HG02870 (cell line): ENCODE measurements around the gene IFNE.
"Not testable (repeated sequence)": the region's sequence is repeated elsewhere in the genome, so short reads cannot be mapped to it uniquely, and the experiment has no call there.

ENCODE experiments used
- ATAC-seq: cut with Tn5 transposase; IDR thresholded peaks from one replicate; pipeline ENCODE4 v1.9.1; 2021; ENCODE audit warnings: mild to moderate bottlenecking, moderate library complexity; ENCODE audit not compliant: unreplicated experiment

IFNE gene

GRCh38 chr9:21499912-21500311 lies 17.8 kb upstream of the IFNE start:
- ATAC-seq, result no peak

DNA sequence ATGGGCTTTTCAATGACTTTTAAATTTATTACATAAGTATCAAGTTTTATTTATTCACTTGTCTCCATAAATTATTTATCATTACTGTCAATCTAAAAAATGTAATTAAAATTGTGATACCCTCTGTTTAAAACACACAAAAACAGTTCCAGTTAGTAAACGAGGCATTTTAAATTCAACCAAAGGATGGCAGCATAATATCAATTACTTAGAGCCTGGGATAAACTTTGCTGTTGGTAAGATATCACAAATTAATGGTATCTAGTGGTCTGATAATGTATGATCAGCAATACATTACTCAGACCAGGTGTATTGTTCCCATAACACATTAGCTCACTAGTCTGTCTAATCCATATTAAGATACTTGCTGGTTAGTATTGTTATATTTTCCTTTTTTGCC lies 9.6 kb upstream of the IFNE start:
- ATAC-seq, result no peak

GRCh38 chr9:21481470-21482056 lies 550 bp downstream of the IFNE start:
- ATAC-seq, result no peak

DNA sequence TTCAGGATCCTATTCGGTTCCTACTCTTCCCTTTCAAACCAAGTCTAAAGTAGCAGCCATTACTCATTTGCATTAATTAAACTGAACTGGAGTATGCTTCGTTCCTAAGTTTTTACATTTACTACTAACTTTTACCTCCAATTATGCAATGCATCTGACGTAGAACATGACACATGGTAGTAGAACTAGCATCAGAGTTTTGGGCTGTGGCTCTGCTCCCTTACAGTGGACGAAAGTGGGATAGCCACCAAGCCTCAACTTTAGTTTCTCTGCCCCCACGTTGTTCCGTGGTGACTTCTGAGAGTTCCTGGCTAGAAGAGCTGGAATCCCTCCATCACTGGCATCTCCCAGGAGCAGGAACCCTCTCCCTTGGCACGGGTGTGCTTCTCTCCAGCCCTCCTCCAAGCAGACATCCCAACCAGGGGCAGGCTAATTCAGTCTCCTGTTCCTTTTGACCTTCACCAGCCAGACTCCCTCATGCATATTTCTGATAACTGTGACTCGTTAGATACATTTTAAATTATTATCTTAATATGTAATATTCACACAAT lies 2.9 kb downstream of the IFNE start:
- ATAC-seq, result no peak

DNA sequence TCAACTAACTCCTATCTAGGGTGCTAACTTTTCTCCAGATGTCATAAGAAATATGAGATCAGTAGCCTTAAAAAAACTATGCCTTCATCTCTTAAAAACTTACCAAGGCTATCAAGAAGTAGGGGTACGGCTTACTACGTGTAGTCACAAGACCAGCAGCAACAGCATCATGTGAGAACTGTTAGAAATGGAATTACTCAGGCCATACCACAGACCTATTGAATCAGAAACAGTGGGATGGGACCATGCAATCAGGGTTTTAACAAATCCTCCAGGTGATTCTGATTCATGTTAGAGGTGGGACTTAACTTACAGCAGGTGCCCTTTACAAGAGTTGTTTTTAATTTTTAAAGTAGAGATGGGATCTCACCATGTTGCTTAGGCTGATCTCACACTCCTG lies 4.6 kb downstream of the IFNE start:
- ATAC-seq, result no peak

- no peak for ATAC-seq
These were observed 8.9 kb downstream of the IFNE start for GRCh38 chr9:21473236-21473635.

- no peak for ATAC-seq
These were observed 12.0 kb downstream of the IFNE start for GRCh38 chr9:21470126-21470525.

DNA sequence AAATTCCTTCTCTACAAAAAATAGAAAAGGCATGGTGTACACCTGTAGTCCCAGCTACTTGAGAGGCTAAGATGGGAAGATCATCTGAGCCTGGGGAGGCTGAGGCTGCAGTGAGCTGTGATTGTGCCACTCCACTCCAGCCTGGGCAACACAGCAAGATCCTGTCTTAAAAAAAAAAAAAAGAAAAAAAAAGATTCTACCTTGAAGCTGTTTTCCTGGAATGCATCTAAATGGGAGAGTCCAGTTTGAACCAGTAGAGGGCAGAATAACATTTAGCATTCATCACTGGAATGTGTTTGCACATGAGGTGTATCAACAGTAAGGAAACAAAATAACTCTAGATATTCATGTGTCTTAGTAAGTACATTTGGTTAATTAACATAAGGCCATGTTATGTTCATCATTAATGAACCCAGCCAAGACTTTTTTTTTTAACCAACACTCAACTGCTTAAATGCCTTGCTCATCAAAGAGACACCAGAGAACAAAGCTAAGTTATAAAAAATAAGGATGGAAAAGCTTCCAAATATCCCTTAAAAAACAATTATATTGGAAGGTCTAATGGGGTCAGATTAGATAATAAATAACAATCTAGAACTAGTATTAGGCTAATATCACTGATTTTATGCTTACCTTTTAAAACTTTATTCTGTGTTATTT lies 16.1 kb downstream of the IFNE start:
- ATAC-seq, result peak; percentile 87

DNA sequence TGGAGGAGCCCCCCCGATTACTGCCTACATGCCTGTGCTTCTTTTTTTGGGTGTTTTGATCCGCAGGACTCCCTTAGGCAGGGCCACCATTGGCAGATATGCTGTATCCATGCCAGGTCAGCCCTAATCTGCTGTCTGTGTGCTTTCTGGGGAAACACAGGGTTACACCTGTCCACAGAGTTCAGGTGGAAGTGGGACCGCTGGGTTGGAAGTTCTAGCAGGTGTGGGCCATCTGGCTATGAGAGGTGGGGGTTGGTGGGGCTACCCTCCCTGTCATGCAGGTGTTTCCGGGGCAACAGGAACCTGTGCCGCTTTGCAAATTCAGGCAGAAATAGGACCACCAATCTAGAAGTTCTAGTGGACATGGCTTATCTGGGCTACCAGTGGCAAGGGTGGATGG lies 17.0 kb downstream of the IFNE start:
- ATAC-seq, result no peak

DNA sequence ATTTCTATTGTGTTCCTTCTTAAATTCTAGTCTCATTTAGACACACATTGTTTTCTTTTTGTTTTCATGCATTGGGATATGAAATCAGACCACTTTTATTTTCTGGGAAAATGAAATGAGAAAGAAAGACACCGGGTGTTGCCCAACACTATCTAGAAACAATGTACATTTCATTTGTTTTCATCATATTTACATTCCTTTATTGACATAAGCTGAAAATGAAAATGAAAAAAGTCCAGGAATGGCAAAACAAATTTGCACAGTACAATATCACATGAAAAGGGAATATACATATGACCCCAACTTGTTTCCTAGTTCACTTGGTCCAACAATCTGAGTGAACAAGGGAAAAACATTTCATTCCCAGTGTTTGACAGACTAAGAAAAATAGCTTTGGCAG lies 20.7 kb downstream of the IFNE start:
- ATAC-seq, result no peak

DNA sequence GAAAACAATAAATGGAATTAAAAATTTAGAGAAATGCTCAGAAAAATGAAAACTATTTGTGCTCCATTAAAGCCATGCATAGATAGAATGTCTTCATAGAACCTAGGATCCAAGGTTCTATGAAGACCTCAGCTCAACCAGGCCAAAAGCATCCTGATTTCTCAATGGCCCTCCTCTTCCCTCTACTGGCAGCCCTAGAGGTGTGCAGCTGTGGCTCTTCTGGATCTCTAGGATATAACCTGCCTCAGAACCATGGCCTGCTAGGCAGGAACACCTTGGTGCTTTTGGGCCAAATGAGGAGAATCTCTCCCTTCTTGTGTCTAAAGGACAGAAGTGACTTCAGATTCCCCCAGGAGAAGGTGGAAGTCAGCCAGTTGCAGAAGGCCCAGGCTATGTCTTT lies 26.8 kb downstream of the IFNE start:
- ATAC-seq, result peak; percentile 83

DNA sequence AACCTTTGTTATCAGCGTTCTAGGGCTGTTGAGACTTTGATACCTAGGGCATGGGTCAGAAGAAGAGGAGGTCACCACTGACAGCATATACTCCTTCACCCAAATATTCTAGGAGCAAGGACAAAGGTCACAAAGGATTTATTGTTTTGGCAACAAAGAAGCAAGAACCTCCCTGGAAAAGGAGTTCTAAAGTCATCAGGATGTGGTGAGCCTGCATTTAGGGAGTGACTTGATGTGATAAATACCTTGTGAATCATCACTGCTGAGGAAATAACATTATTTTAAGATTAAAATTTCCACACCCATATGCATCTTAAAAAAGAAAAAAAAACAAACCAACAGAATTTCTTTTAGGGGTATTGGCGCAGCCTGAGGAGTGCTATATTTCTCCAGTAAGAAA lies 28.0 kb downstream of the IFNE start:
- ATAC-seq, result no peak

- ATAC-seq, result no peak
These were observed 29.4 kb downstream of the IFNE start for GRCh38 chr9:21452681-21453080.

GRCh38 chr9:21450733-21451394 lies 31.2 kb downstream of the IFNE start:
- no peak for ATAC-seq

DNA sequence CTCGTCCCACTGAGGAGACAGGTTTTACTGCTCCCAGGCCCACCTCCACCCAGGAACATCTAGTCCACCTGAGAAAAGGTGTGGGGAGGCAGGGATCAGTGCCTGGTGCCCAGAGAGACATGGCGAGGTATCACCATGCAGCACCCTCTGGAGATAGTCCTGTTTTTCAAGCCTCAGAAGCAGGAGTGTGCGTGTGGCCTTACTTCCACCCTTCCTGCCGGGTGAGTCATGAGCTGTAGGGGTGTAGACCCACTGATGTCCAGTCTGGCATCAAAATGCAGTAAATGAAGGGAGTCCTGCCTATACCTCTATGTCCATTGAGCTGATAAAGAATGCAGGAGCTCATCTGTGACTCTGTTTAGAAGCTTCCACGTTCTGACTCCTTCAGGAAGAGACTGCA lies 32.8 kb downstream of the IFNE start:
- not testable (repeated sequence) for ATAC-seq

DNA sequence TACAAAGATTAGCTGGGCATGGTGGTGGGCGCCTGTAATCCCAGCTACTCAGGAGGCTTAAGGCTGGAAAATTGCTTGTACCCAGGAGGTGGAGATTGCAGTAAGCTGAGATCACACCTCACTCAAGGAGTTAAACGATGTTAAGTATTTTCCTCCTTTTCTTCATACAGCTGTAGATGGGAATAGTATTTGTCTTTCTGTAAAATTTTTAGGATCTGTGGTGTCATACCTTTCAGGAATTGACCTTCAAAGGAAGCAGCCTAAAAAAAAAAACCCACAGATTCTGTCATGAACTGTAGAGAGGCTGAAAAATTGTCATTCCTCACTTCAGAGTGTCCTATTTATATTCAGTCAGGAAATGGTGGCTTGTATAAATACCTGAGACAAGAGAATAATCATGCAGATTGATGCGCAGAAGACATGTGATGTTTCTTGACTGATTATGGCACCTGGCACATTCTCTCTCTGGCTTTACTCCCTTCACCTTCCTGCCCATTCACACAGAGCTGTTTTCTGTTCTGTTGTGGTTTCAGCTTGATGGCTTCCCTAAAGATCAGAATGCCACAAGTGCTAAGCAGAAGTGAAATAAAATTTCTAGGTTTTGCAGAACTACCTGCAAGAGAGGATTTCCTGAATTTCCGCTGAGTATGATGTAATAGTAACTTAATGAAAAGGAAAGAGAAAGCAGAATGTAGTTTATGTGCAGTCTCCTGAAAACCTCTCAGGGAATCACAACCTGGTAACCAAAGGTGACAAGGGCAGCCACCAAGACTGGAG lies 38.1 kb downstream of the IFNE start:
- peak; percentile 73 for ATAC-seq

GRCh38 chr9:21440139-21440538 lies 42.0 kb downstream of the IFNE start, which contains the start of gene IFNA1:
Gene IFNA1, plus strand, starts transcription at chr9:21440439. Its CDS starts 69 bp downstream, at chr9:21440508.
- no peak for ATAC-seq

DNA sequence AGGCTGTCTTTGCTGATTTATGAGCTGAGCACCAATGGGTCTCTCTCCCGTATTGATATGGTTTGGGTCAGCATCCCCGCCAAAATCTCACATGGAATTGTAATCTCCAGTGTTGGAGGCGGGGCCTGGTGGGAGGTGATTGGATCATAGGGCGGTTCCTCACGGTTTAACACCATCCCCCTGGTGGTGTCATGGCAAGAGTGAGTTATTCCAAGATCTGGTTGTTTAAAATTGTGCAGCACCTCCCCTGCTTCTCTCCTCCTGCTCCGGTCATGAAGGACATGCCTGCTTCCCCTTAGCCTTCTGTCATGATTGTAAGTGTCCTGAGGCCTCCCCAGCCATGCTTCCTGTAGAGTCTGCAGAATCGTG lies 47.1 kb downstream of the IFNE start:
- not testable (repeated sequence) for ATAC-seq

GRCh38 chr9:21434202-21435014 lies 47.7 kb downstream of the IFNE start:
- no peak for ATAC-seq

- ATAC-seq, result peak; percentile 46
These were observed 49.3 kb downstream of the IFNE start for GRCh38 chr9:21432672-21433425.
